Measurements from ENCODE around the gene MUS81.

Gene MUS81

DNA sequence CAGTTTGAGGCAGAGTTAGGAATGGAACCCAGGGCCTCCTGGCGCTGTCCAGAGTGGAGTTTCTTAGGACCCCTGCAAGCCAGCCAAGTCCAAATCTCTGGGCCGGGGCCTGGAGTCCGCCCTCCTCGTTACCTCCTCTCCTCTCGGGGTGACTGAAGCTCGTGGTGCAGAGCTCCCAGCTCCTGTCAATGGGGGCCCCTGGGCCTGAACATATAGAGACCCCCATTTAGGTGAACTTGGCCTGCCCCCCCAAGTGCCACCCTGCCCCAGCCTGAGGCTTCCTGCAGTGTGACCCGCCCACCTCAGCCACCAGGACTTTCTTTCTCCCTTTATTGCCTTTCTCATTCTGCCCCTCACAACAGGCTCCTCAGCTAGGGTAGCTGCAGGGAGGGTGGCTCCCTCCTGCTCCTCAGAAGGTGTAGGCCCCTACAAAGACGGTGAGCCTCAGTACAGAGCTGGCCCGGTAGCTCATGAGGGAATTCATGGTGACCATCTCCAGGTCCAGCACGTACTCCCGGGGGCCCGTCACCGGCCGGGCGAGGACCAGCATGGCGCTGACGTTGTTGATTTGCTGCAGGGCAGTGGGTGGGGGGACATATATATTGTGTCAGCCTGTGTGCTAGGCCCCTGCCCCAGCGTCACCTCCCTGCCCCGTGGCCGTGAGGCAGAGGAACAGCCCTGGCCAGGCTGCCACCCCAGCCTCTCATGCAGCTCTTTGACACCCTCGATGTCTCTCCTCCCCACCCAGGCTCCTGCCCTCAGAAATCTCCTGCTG, 6.5 kb downstream of the MUS81 start:
- no peak for DNase-seq (ENCODE audit: low spot score)
- TF ChIP-seq, protein P1, sequence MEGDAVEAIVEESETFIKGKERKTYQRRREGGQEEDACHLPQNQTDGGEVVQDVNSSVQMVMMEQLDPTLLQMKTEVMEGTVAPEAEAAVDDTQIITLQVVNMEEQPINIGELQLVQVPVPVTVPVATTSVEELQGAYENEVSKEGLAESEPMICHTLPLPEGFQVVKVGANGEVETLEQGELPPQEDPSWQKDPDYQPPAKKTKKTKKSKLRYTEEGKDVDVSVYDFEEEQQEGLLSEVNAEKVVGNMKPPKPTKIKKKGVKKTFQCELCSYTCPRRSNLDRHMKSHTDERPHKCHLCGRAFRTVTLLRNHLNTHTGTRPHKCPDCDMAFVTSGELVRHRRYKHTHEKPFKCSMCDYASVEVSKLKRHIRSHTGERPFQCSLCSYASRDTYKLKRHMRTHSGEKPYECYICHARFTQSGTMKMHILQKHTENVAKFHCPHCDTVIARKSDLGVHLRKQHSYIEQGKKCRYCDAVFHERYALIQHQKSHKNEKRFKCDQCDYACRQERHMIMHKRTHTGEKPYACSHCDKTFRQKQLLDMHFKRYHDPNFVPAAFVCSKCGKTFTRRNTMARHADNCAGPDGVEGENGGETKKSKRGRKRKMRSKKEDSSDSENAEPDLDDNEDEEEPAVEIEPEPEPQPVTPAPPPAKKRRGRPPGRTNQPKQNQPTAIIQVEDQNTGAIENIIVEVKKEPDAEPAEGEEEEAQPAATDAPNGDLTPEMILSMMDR (IDR thresholded peaks at IDR 0.05; ENCODE audit: borderline replicate concordance, control extremely low read depth, extremely low read depth, insufficient read depth, missing control alignments): no peak
- in situ Hi-C loops (cut with MboI; ENCODE audit: low sequenced_read_pairs, unreplicated experiment): no loop called here

DNA sequence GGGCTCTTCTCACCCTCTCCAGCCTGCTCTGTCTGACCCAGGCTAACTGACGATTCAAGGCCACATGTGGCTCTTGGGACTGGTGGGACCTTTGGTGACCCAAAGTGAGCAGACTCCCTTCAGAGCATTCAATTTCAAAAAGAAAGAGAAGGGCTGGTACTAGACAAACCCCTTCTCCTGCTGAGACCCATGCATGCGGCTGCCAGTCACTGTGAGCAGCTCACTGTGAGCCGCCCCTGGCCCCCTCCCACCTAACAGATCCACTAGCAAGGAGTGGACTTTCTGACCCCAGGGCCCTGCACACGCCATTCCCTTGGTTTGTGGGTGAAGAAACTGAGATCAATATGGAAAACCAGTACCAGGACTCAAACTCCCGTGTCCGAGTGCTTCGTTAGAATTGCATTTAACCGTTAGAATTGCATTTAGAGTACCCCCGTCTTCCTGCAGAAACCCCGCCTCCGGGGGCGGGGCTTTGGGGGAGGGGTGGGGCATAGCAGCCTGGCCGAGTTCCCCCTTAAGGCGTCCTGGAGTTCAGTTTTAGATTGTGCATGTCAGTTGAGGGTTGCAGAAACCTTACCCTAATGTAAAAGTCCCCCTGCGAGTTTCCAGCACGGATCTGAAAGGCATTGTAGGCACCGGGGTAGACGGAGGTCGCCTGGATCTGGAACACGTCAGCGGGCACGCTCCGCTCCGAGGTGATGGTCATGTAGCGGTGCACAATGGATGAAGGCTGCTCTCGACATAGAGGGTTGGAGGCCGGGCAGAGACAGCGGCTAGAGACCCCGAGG, 7.2 kb downstream of the MUS81 start:
- DNase-seq (ENCODE audit: low spot score): no peak
- TF ChIP-seq, protein P1 (IDR thresholded peaks at IDR 0.05; ENCODE audit: borderline replicate concordance, control extremely low read depth, extremely low read depth, insufficient read depth, missing control alignments): no peak
- in situ Hi-C loops (cut with MboI; ENCODE audit: low sequenced_read_pairs, unreplicated experiment): no loop called here

DNA sequence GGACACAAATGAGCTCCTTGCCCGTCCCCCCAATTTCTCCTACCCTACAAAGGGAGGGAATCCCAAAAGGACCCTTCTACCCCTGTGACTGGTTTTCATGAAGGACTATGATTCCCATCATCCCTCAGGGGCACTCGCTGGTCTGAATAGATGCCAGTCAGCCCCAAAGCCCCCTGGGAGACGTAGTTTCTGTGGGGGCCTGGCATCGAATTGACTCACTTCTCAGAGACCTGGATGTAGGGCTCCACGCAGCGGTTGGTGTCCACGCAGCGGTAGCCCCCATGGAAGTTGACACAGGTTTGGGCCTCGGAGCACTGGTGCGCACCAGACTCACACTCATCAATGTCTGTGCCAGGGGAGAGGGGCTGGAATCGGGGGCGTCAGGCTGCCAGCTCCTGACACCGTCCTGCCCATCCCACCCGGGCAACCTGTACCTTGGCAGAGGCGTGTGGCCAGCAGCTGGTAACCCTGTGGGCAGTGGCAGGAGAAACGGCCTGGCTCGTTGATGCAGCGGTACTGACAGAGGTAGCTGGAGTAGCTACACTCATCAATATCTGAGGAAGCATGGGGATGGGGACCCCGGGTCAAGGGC, 7.9 kb downstream of the MUS81 start:
- in situ Hi-C loops (cut with MboI; ENCODE audit: low sequenced_read_pairs, unreplicated experiment): no loop called here
- no peak for DNase-seq (ENCODE audit: low spot score)
- TF ChIP-seq, protein P1 (IDR thresholded peaks at IDR 0.05; ENCODE audit: borderline replicate concordance, control extremely low read depth, extremely low read depth, insufficient read depth, missing control alignments): no peak

DNA sequence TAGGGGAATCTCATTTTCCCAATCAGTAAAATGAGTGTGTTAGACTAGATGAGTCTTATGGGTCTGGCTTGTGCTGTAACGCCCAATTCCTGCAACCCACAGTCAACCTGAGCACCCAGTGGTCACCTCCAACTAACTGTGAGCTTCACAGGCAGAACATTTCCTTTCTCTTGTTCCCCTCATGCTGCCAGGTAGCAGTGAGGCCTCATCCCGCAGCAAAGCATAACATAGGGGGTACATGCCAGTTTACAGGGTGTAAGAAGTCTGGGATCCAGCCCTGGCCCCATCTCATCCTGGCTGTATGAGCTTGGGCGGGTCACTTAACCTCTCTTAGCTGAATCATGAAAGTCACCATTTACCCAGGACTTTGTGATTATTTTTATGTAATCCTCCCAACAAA, 8.7 kb downstream of the MUS81 start:
- in situ Hi-C loops (cut with MboI; ENCODE audit: low sequenced_read_pairs, unreplicated experiment): no loop called here
- TF ChIP-seq, protein P1 (IDR thresholded peaks at IDR 0.05; ENCODE audit: borderline replicate concordance, control extremely low read depth, extremely low read depth, insufficient read depth, missing control alignments): no peak
- no peak for DNase-seq (ENCODE audit: low spot score)

DNA sequence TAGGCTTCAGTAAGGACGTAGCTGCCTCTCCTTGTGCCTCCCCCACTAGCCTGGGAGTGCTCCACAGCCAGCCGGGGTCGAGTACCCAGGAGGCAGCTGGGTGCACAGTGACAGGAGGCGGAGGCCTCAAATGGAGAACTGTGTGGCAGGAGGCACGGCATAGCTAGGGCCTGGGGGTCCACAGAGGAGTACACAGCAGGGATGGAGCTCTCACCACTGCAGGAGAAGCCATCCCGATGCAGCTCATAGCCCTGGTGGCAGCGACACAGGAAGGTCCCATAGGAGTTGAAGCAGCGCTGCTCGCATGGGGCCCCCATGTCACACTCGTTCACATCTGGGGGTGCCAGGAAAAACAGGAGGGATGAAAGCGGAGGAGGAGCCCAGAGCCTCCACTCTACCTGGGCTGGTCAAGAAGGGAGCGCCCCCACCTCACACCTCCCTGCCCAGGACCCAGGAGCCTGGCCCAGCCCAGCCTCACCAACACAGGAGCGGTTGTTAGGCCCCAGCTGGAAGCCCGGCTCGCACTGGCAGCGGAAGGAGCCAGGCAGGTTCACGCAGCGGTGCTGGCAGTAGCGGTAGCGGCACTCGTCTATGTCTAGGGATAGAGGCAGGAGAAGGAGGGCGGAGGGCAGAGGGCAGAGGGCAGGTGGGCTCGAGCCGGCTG, 9.5 kb downstream of the MUS81 start:
- no peak for DNase-seq (ENCODE audit: low spot score)
- TF ChIP-seq, protein P1 (IDR thresholded peaks at IDR 0.05; ENCODE audit: borderline replicate concordance, control extremely low read depth, extremely low read depth, insufficient read depth, missing control alignments): no peak
- in situ Hi-C loops (cut with MboI; ENCODE audit: low sequenced_read_pairs, unreplicated experiment): no loop called here

DNA sequence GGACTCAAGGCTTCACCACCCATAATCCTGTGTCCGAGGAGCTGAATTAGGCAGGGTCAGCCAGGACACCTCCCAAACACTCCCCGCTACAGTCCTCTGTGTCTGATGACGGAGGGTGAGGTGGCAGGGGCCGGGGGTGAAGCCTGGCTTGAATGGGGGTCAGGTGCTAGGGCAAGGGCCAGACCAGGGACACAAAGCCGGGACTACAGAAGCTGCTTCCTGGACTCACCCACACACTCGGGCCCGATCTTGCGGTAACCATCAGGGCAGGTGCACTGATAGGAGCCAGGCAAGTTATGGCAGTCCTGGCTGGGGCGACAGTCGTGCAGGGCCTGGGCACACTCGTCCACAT, 10.1 kb downstream of the MUS81 start:
- TF ChIP-seq, protein P1 (IDR thresholded peaks at IDR 0.05; ENCODE audit: borderline replicate concordance, control extremely low read depth, extremely low read depth, insufficient read depth, missing control alignments): no peak
- in situ Hi-C loops (cut with MboI; ENCODE audit: low sequenced_read_pairs, unreplicated experiment): no loop called here
- no peak for DNase-seq (ENCODE audit: low spot score)
